Jurkat, Clone E6-1 (cell line): ENCODE results near the gene DDX39A. TPM values are rescaled to one million over a fixed set of nuclear protein-coding genes. Genes with fewer than 3 reads are reported as not detected.
A peak's percentile ranks its signal among the peaks of the same experiment; 100 is the strongest.
"Not testable (repeated sequence)": the region's sequence is repeated elsewhere in the genome, so short reads cannot be mapped to it uniquely, and the experiment has no call there.

Experiments used
- DNase-seq: peaks from one replicate; pipeline ENCODE4 v3.0.0-alpha.2; 2011; ENCODE audit warnings: low read depth, low spot score
- H3K4me3 ChIP-seq: 2 replicates; pipeline ENCODE4 v1.5.1; 2011; ENCODE audit warnings: mild to moderate bottlenecking, low read length, control low read depth, moderate library complexity
- polyA plus RNA-seq: library from polyadenylated mRNA; unstranded; fragments of >200 nt; gene quantifications from one replicate; pipeline ENCODE4 v1.2.1, GENCODE V29; 2012; ENCODE audit warnings: missing spikeins; ENCODE audit not compliant: insufficient read length, insufficient read depth

DDX39A gene
- 289 TPM for polyA plus RNA-seq

- peak within 1 kb of the TSS; percentile 93 for H3K4me3 ChIP-seq
- peak; percentile 99 for DNase-seq
These were observed at the start of gene DDX39A for GRCh38 chr19:14419106-14419813. Gene DDX39A (minus strand): TSS chr19:14419341. CDS start chr19:14413220, 6,121 bp downstream.

- DNase-seq = no peak
- no peak overlapping the region for H3K4me3 ChIP-seq
These were observed 48.7 kb upstream of the DDX39A start for GRCh38 chr19:14467816-14468215.

- no peak for DNase-seq
- no peak overlapping the region for H3K4me3 ChIP-seq
These were observed 48.2 kb upstream of the DDX39A start for GRCh38 chr19:14467391-14467790.

- no peak for DNase-seq
- H3K4me3 ChIP-seq = no peak overlapping the region
These were observed 44.6 kb upstream of the DDX39A start for GRCh38 chr19:14463747-14464146.

GRCh38 chr19:14462401-14462800, 43.3 kb upstream of the DDX39A start:
- not testable (repeated sequence) for H3K4me3 ChIP-seq, DNase-seq

- no peak for DNase-seq
These were observed 41.8 kb upstream of the DDX39A start for GRCh38 chr19:14460935-14461334.

GRCh38 chr19:14459703-14460102, 40.6 kb upstream of the DDX39A start:
- no peak for DNase-seq
- no peak overlapping the region for H3K4me3 ChIP-seq

More at GRCh38 chr19:14460935-14461334, 41.8 kb upstream of the DDX39A start:
- no peak overlapping the region for H3K4me3 ChIP-seq

- DNase-seq, H3K4me3 ChIP-seq: not testable (repeated sequence)
These were observed 33.2 kb upstream of the DDX39A start for GRCh38 chr19:14452303-14452702.

- DNase-seq = no peak
- no peak overlapping the region for H3K4me3 ChIP-seq
These were observed 31.7 kb upstream of the DDX39A start for GRCh38 chr19:14450876-14451275.

GRCh38 chr19:14450168-14450874, 31.2 kb upstream of the DDX39A start:
- peak; percentile 62 for DNase-seq

GRCh38 chr19:14449321-14449720, 30.2 kb upstream of the DDX39A start:
- H3K4me3 ChIP-seq = no peak overlapping the region
- no peak for DNase-seq

More at GRCh38 chr19:14450168-14450874, 31.2 kb upstream of the DDX39A start:
- H3K4me3 ChIP-seq = no peak overlapping the region

- DNase-seq = no peak
These were observed 27.3 kb upstream of the DDX39A start for GRCh38 chr19:14446336-14447036.

GRCh38 chr19:14443632-14444216, 24.6 kb upstream of the DDX39A start:
- no peak for DNase-seq
- H3K4me3 ChIP-seq = no peak overlapping the region

More at GRCh38 chr19:14446336-14447036, 27.3 kb upstream of the DDX39A start:
- no peak overlapping the region for H3K4me3 ChIP-seq

- H3K4me3 ChIP-seq = no peak overlapping the region
- DNase-seq = no peak
These were observed 23.9 kb upstream of the DDX39A start for GRCh38 chr19:14442891-14443631.

- peak overlapping the region; percentile 86 for H3K4me3 ChIP-seq
These were observed 22.1 kb upstream of the DDX39A start for GRCh38 chr19:14441041-14441938.

GRCh38 chr19:14440049-14440448, 20.9 kb upstream of the DDX39A start:
- peak; percentile 80 for DNase-seq
- peak overlapping the region; percentile 86 for H3K4me3 ChIP-seq

More at GRCh38 chr19:14441041-14441938, 22.1 kb upstream of the DDX39A start:
- no peak for DNase-seq

GRCh38 chr19:14439014-14439413, 19.9 kb upstream of the DDX39A start:
- DNase-seq = no peak
- H3K4me3 ChIP-seq = no peak overlapping the region
